IMR-90 (cell line): ENCODE results near the gene NCAPH2. TPM values are rescaled to one million over a fixed set of nuclear protein-coding genes. Genes with fewer than 3 reads are reported as not detected.

Experiments used
- ATAC-seq: fragments of 200-7000 bp; cut with Tn5 transposase; 2 replicates; pipeline ENCODE4 v1.9.1; 2020; ENCODE audit warnings: low read depth, mild to moderate bottlenecking, moderate library complexity
- BruUV-seq: library from RNA; stranded (reverse); fragments of 400-500 nt; replicated peaks from 2 replicates; lab custom pipeline; 2021; lab: Mats Ljungman, UMichigan
- CTCF ChIA-PET: fragments of 300-600 bp; formaldehyde crosslinking; extraction: SDS; loops from one replicate; lab custom pipeline; 2021; ENCODE audit warnings: antibody characterized with exemption; lab: Yijun Ruan, JAX
- POLR2A ChIA-PET: fragments of 300-600 bp; sonication (Branson Sonifier 250); formaldehyde crosslinking; loops from one replicate; lab custom pipeline; 2022; ENCODE audit warnings: antibody characterized with exemption; ENCODE audit not compliant: unreplicated experiment; lab: Charles Lee
- DNase-seq: peaks from one replicate; pipeline ENCODE4 v3.0.0; 2013
- H2AFZ ChIP-seq: replicated peaks from 2 replicates; pipeline ENCODE3; 2013; ENCODE audit warnings: low read length, mild to moderate bottlenecking; ENCODE audit not compliant: poor library complexity
- H2AK5ac ChIP-seq: 2 replicates; pipeline ENCODE4 v1.6.1; 2013; ENCODE audit warnings: low read depth, low read length, inconsistent platforms
- H2AK9ac ChIP-seq: replicated peaks from 2 replicates; pipeline ENCODE3; 2013; ENCODE audit warnings: mild to moderate bottlenecking, low read depth, low read length, moderate library complexity; ENCODE audit not compliant: poor library complexity
- H2BK120ac ChIP-seq: 2 replicates; pipeline ENCODE4 v1.6.1; 2013; ENCODE audit warnings: low read depth, low read length, inconsistent platforms
- H2BK15ac ChIP-seq: 3 replicates; pipeline ENCODE4 v1.6.1; 2013; ENCODE audit warnings: low read depth, low read length, inconsistent platforms
- H2BK20ac ChIP-seq: 2 replicates; pipeline ENCODE4 v1.6.1; 2013; ENCODE audit warnings: low read depth, mild to moderate bottlenecking, inconsistent platforms, low read length, moderate library complexity
- H2BK5ac ChIP-seq: 2 replicates; pipeline ENCODE4 v1.6.1; 2013; ENCODE audit warnings: mild to moderate bottlenecking, low read depth, low read length, inconsistent platforms; ENCODE audit not compliant: poor library complexity, severe bottlenecking
- H3K14ac ChIP-seq: replicated peaks from 2 replicates; pipeline ENCODE4 v1.6.1; 2013; ENCODE audit warnings: low read depth, low read length, inconsistent platforms
- H3K18ac ChIP-seq: 2 replicates; pipeline ENCODE4 v1.6.1; 2013; ENCODE audit warnings: low read depth, low read length, control low read depth
- H3K23ac ChIP-seq: 2 replicates; pipeline ENCODE4 v1.6.1; 2013; ENCODE audit warnings: low read depth, low read length, inconsistent platforms
- H3K27ac ChIP-seq: 2 replicates; pipeline ENCODE4 v1.5.1; 2013; ENCODE audit warnings: mild to moderate bottlenecking, control low read depth, low read length; ENCODE audit not compliant: insufficient read depth
- H3K27me3 ChIP-seq: 2 replicates; pipeline ENCODE4 v1.6.1; 2013; ENCODE audit warnings: low read length; ENCODE audit not compliant: control insufficient read depth, insufficient read depth
- H3K36me3 ChIP-seq: 2 replicates; pipeline ENCODE4 v1.6.1; 2013; ENCODE audit warnings: low read length, mixed read lengths; ENCODE audit not compliant: control insufficient read depth, insufficient read depth
- H3K4ac ChIP-seq: 2 replicates; pipeline ENCODE4 v1.6.1; 2013; ENCODE audit warnings: low read depth, low read length, inconsistent platforms
- H3K4me1 ChIP-seq: 2 replicates; pipeline ENCODE4 v1.6.1; 2013; ENCODE audit warnings: low read length, mixed read lengths; ENCODE audit not compliant: control insufficient read depth, insufficient read depth
- H3K4me2 ChIP-seq: 2 replicates; pipeline ENCODE4 v1.6.1; 2013; ENCODE audit warnings: low read depth, mild to moderate bottlenecking, control low read depth, low read length, moderate library complexity
- H3K4me3 ChIP-seq: 2 replicates; pipeline ENCODE4 v1.5.1; 2013; ENCODE audit warnings: low read depth, mild to moderate bottlenecking, control low read depth, low read length, moderate library complexity; ENCODE audit not compliant: insufficient read depth
- H3K56ac ChIP-seq: 2 replicates; pipeline ENCODE4 v1.6.1; 2013; ENCODE audit warnings: low read length, inconsistent platforms; ENCODE audit not compliant: insufficient read depth; ENCODE audit errors: extremely low read depth
- H3K79me1 ChIP-seq, 2 experiments: 2 replicates each; pipeline ENCODE4 v1.6.1; 2013; ENCODE audit warnings: low read length in 2 of 2, inconsistent platforms in 1 of 2, low read depth in 1 of 2
- H3K9ac ChIP-seq: 2 replicates; pipeline ENCODE4 v1.6.1; 2013; ENCODE audit warnings: low read depth, low read length, control low read depth
- H3K9me1 ChIP-seq: 2 replicates; pipeline ENCODE4 v1.6.1; 2013; ENCODE audit warnings: low read length, inconsistent platforms; ENCODE audit not compliant: insufficient read depth
- H3K9me3 ChIP-seq: 2 replicates; pipeline ENCODE4 v1.6.1; 2013; ENCODE audit warnings: low read length; ENCODE audit not compliant: control insufficient read depth, insufficient read depth
- H4K20me1 ChIP-seq: 2 replicates; pipeline ENCODE4 v1.6.1; 2013; ENCODE audit warnings: low read length, inconsistent platforms; ENCODE audit not compliant: insufficient read depth
- H4K5ac ChIP-seq: 2 replicates; pipeline ENCODE4 v1.6.1; 2013; ENCODE audit warnings: mild to moderate bottlenecking, low read depth, low read length, control low read depth
- H4K8ac ChIP-seq, 2 experiments: 2 replicates each; pipeline ENCODE4 v1.6.1; 2013; ENCODE audit warnings: low read depth in 2 of 2, low read length in 2 of 2, control low read depth in 1 of 2, inconsistent platforms in 1 of 2
- H4K91ac ChIP-seq: 2 replicates; pipeline ENCODE4 v1.6.1; 2013; ENCODE audit warnings: low read depth, low read length, inconsistent platforms; ENCODE audit not compliant: insufficient read depth
- CHD1 ChIP-seq: IDR thresholded peaks from 2 replicates; pipeline ENCODE4 v1.6.1; 2012; ENCODE audit warnings: low read depth, low read length, improper control_type of control experiment
- CTCF ChIP-seq: conservative IDR thresholded peaks from 2 replicates; pipeline ENCODE4 v1.5.1; 2012; ENCODE audit warnings: mild to moderate bottlenecking, low read depth, low read length, improper control_type of control experiment
- RAD21 ChIP-seq: IDR thresholded peaks from 2 replicates; pipeline ENCODE4 v1.6.1; 2012; ENCODE audit warnings: low read length, improper control_type of control experiment
- WGBS, 2 experiments: methylation state at CpG; one replicate each; pipeline versions ENCODE4 v1.1.5 to v1.1.7; 2013; ENCODE audit warnings: missing lambda C conversion rate in 2 of 2; ENCODE audit not compliant: insufficient read length in 1 of 2; ENCODE audit errors: extremely low coverage in 2 of 2; 5-methylcytosine and 5-hydroxymethylcytosine counted together
- dilution Hi-C: fragments of 300-500 bp; cut with HindIII; formaldehyde crosslinking; loops from one replicate; pipeline ENCODE4 v1.14.3; 2018; ENCODE audit warnings: low sequenced_read_pairs; ENCODE audit not compliant: unreplicated experiment
- in situ Hi-C: fragments of 300-500 bp; cut with MboI; formaldehyde crosslinking; loops from 3 replicates; pipeline ENCODE4 v1.14.3; 2019; ENCODE audit warnings: low sequenced_read_pairs, inconsistent platforms, mixed read lengths
- intact Hi-C: fragments of 100-400 bp; cut with micrococcal nuclease; formaldehyde crosslinking; loops from 2 replicates; pipeline ENCODE4 v1.10.0; 2022
- polyA plus RNA-seq, 3 experiments: library from polyadenylated mRNA; depleted of rRNA; stranded (reverse); fragments of >200 nt; gene quantifications; 2 replicates each; pipeline ENCODE4 v1.2.3, GENCODE V29; 2012; ENCODE audit warnings: low replicate concordance in 1 of 3
- total RNA-seq: library from RNA; depleted of rRNA; stranded (reverse); fragments of >200 nt; gene quantifications from 2 replicates; pipeline ENCODE4 v1.2.3, GENCODE V29; 2012

Gene NCAPH2
- total and polyA plus RNA-seq, 2 of the 4 experiments (the other 2 are of a cell fraction), result 30.2 to 38.5 TPM

GRCh38 chr22:50544078-50544745 lies 36.2 kb downstream of the NCAPH2 start:
- peak overlapping the region; percentile 25 for H4K91ac ChIP-seq
- H3K27me3 ChIP-seq, result peaks cover 43% of the 10 kb centered on the region
- peak overlapping the region; percentile 45; the same call in 1 of the 2 replicates for H2BK120ac ChIP-seq
- H3K79me1 ChIP-seq, result no peaks in the 10 kb centered on the region
- peak overlapping the region in 1 of 2 experiments; percentile 56; a peak in 1 of 4 replicates for H4K8ac ChIP-seq
- H4K20me1 ChIP-seq, result no peaks in the 10 kb centered on the region
- H2BK20ac ChIP-seq, result 0 out of 2 replicates have a peak overlapping the region, but pooled peaks have one; percentile 0
- ATAC-seq, result peak; percentile 52; the same call in 1 of the 2 replicates
- no peak overlapping the region for H3K27ac ChIP-seq
- H3K56ac ChIP-seq, result no peak overlapping the region
- no peak overlapping the region for H3K4ac ChIP-seq
- 0 out of 2 replicates have a peak, but pooled peaks cover 2% of the 10 kb centered on the region for H3K9me1 ChIP-seq
- H4K5ac ChIP-seq, result no peak overlapping the region; the same call in 1 of the 2 replicates
- peak; percentile 61 for TF ChIP-seq CTCF
- TF ChIP-seq RAD21, result peak; percentile 45
- TF ChIP-seq CHD1, result no peak
- intact Hi-C loops (no loop called here), dilution Hi-C loops (no loop called here), in situ Hi-C loops (no loop called here)
- H3K14ac ChIP-seq, result no peak overlapping the region
- H3K9me3 ChIP-seq, result no peaks in the 10 kb centered on the region
- 9% methylated on average over 33 of the region's 52 CpGs; no CpG with 5 or more reads in 1 of the 2 experiments for WGBS, 2 experiments
- H3K4me3 ChIP-seq, result 0 out of 2 replicates have a peak overlapping the region, but pooled peaks have one; percentile 5
- H3K36me3 ChIP-seq, result no peaks in the 10 kb centered on the region
- no peak overlapping the region for H3K9ac ChIP-seq
- peaks cover 5% of the 10 kb centered on the region for H3K4me1 ChIP-seq
- H2AK9ac ChIP-seq, result peak overlapping the region; percentile 23
- no peak overlapping the region for H3K18ac ChIP-seq
- peak; percentile 49 for DNase-seq
- H3K4me2 ChIP-seq, result peak overlapping the region; percentile 61
- no peak overlapping the region for H2BK5ac ChIP-seq
- ChIA-PET CTCF (no interaction called here), POLR2A (no interaction called here)
- H2BK15ac ChIP-seq, result peak overlapping the region; percentile 47; the same call in 1 of the 3 replicates
- BruUV-seq, result no TSS peak
- H2AK5ac ChIP-seq, result peak overlapping the region; percentile 58
- peak overlapping the region; percentile 74 for H2AFZ ChIP-seq
- H3K23ac ChIP-seq, result peak overlapping the region; percentile 31
